CD4-positive, alpha-beta T cell treated with Interleukin-15 for 4 hours (primary cell): ENCODE results near the gene PDE3A.
"Not testable (repeated sequence)": the region's sequence is repeated elsewhere in the genome, so short reads cannot be mapped to it uniquely, and the experiment has no call there.

Experiments
- DNase-seq: peaks from one replicate; pipeline ENCODE4 v3.0.0-alpha.2; 2020; ENCODE audit warnings: low spot score

PDE3A gene

GRCh38 chr12:20368114-20368650 lies at the start of gene PDE3A:
PDE3A (plus strand) TSS chr12:20368537; CDS start chr12:20369285, 748 bp downstream.
- DNase-seq: no peak

GRCh38 chr12:20319366-20319765 lies 49.0 kb upstream of the PDE3A start:
- no peak for DNase-seq

DNA sequence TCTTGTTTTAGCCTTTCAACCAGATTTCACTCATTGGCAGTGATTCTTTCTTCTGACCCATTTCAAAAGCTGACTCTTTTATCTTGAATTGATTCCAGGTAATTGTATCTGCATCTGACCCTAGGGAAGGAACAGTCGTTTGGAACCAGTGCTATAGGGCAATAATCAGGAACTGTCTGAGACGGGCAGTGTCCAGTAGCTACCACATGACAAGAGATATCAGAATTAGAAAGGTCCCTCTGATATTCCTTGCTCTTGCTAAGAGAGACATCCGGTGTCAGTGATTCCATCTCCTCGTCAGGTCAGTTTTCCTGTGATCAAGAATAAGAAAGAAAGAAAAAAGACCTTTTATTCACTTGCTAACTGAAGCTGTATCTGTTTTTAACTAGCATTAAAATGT lies 47.8 kb upstream of the PDE3A start:
- DNase-seq: no peak

DNA sequence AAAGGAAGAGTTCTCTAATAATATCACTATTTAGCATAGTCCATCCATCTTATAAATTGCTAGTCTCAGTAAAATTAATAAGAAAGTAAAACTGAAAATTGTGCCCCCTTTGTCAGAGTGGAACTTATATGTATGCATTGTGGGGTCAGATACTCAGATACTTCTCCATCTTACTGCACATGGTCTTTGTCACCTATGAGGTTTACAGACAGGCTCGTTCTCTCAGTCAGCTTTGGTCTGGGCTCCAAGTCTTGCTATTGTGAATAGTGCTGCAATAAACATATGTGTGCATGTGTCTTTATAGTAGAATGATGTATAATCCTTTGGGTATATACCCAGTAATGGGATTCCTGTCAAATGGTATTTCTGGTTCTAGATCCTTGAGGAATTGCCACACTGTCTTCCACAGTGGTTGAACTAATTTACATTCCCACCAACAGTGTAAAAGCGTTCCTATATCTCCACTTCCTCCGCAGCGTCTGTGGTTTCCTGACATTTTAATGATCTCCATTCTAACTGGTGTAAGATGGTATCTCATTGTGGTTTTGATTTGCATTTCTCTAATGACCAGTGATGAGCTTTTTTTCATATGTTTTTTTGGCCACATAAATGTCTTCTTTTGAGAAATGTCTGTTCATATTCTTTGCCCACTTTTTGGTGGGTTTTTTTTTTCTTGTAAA lies 37.4 kb upstream of the PDE3A start:
- not testable (repeated sequence) for DNase-seq

- DNase-seq: no peak
Measured at GRCh38 chr12:20339060-20339459, 29.3 kb upstream of the PDE3A start.

- no peak for DNase-seq
Measured at GRCh38 chr12:20342111-20342510, 26.2 kb upstream of the PDE3A start.

DNA sequence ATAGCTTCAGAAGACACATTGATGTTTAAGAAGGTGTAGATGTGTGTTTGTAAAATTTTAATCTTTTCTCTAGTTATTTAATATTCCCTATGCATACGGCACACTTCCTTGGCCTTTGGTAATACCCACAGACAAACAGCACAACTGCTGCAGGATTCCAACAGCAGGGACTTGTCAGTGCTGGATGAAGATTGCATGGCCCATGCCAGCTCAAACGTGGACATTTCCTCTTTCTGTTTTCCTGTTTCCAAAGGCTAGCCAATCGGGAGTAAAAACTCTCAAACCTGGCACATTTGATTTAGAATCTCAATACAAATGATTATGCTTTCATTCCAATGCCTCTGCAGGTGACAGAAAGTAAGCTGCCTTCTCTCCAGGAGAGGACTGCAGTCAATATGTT lies 22.5 kb upstream of the PDE3A start:
- DNase-seq: no peak

DNA sequence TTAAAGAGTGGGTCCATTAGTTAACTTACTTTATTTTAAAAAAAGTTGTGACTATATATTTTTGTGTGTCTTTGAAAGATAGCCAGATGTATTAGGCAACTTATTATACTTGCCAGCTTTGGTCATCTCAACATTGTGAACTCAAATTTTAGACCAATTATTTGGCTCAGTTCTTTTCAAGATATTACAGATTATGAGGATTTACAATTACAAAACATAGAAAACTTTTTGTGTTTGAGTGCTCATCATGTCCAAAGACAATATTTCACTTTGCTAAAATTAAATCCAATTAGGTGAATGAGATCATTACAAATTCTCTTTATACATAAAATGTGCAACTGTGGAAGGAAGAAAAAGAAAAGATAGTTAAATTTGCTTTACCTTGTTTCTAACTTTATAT lies 18.3 kb upstream of the PDE3A start:
- no peak for DNase-seq

GRCh38 chr12:20350495-20350894 lies 17.8 kb upstream of the PDE3A start:
- DNase-seq: no peak

DNA sequence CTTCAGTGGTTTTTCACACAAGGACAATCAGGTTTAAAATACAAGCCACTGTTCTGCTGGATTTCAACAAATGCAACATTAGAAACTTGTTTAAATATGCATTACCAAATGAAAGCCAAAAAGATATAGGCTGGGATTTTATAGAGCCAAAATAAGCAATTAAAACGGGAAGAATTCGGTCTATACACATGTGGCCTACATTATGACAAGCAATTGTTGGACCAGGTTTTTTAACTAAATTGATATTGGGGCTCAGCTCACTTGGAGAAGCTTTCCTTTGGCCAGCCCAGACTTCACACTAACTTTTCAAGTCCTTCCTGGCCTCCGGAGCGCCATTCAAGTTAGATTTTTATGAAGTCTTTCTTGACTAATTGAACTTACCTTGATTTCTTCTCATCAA lies 16.9 kb upstream of the PDE3A start:
- DNase-seq: no peak

- DNase-seq: no peak
Measured at GRCh38 chr12:20356048-20356447, 12.3 kb upstream of the PDE3A start.

DNA sequence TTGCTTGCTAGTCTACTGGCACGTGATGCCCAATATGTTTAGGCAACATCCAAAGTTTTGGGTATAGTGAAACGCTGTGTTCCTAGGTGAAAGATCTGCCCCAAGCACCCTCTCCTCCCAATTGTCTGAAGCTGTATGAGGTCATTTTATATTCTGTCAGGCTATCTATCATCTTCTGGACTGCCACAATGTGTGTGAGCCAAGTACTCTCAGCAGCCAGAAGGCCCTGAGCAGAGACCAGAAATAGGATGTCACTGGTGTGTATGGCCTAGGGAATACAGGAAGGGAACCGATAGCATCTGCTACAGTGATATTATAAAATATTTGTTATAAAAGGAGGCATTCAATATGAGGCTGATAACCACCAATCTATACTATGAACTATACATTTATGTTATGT lies 7.9 kb upstream of the PDE3A start:
- DNase-seq: no peak

GRCh38 chr12:20361416-20361815 lies 6.9 kb upstream of the PDE3A start:
- no peak for DNase-seq

DNA sequence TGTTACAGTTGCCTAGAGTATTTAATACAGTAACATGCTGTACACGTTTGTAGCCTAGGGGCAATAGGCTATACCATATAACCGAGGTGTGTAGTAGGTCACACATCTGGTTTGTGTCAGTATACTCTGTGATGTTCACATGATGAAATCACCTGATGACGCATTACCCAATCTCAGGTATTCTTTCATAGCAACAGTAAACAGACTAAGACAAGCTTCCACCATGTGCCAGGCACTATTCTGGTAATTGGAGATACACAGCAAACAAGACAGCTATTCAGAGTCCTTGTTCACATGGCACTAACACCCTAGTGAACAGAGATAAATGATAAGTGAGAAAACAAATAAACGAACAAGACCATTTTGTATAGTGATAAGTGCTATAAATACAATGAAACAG lies 3.8 kb upstream of the PDE3A start:
- DNase-seq: no peak

GRCh38 chr12:20366776-20367409 lies 1.4 kb upstream of the PDE3A start:
- no peak for DNase-seq

DNA sequence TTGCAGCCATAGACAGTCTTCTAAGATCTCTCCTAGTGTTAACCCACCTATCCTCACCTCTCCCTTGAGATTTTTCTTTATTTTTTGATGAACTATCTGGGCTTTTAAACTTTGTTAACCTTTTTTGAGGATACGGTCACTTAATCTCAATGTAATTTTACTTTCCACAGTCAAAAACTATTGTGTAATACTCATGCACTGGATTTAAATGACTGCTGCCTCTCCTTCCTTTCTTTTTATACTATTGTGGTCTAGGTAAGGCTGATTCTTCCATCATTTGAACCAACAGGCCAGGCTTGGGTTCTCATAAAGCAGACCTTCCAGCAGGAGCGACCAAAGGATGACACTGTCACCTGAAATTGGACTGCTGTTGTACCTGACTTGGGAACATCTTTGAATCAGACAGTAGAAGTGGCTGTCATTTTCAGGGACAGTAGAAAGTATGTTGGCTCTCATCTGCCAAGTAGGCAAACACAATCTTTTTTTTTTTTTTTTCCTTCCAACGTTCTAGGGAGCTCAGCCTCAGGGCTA lies 689 bp upstream of the PDE3A start:
- DNase-seq: no peak

DNA sequence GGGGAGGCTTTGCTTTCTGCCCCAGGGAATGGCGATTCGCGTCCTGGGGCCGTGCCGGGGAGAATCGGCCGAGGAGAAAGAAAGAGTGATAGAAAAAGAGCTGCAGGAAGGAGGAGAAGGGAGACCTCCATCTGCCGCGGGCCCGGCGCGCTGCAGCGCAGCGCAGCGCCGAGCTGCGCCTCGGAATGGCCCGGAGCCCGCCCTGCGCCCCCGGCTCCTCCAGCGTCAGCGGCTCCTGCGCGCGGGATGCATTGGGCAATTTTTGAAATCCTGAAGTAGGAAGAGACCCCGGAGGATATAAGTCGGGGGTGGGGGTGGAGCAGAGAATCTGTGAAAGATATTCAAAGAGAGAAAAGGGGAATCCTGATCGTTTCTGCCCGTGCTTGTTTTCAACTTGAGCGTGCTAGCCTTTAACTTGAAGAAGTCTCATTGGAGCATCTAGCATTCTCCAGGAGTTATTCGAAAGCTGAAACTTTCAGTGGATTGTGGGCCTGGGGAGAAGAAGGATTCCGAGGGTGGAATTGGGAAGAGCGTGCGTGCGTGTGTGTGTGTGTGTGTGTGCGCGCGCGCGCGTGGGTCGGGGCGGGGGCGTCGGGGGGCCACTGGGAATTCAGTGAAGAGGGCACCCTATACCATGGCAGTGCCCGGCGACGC lies 441 bp downstream of the PDE3A start:
- no peak for DNase-seq

DNA sequence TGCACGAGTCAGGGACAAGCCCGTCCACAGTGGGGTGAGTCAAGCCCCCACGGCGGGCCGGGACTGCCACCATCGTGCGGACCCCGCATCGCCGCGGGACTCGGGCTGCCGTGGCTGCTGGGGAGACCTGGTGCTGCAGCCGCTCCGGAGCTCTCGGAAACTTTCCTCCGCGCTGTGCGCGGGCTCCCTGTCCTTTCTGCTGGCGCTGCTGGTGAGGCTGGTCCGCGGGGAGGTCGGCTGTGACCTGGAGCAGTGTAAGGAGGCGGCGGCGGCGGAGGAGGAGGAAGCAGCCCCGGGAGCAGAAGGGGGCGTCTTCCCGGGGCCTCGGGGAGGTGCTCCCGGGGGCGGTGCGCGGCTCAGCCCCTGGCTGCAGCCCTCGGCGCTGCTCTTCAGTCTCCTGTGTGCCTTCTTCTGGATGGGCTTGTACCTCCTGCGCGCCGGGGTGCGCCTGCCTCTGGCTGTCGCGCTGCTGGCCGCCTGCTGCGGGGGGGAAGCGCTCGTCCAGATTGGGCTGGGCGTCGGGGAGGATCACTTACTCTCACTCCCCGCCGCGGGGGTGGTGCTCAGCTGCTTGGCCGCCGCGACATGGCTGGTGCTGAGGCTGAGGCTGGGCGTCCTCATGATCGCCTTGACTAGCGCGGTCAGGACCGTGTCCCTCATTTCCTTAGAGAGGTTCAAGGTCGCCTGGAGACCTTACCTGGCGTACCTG lies 1.1 kb downstream of the PDE3A start:
- no peak for DNase-seq

DNA sequence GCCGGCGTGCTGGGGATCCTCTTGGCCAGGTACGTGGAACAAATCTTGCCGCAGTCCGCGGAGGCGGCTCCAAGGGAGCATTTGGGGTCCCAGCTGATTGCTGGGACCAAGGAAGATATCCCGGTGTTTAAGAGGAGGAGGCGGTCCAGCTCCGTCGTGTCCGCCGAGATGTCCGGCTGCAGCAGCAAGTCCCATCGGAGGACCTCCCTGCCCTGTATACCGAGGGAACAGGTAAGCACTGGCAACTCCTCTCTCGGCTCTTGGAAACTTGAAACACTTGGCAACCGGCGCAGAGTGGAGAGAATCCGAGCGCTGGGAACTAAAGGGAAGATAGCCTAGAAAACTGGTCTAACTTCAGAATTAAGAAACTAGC lies 1.7 kb downstream of the PDE3A start:
- no peak for DNase-seq

DNA sequence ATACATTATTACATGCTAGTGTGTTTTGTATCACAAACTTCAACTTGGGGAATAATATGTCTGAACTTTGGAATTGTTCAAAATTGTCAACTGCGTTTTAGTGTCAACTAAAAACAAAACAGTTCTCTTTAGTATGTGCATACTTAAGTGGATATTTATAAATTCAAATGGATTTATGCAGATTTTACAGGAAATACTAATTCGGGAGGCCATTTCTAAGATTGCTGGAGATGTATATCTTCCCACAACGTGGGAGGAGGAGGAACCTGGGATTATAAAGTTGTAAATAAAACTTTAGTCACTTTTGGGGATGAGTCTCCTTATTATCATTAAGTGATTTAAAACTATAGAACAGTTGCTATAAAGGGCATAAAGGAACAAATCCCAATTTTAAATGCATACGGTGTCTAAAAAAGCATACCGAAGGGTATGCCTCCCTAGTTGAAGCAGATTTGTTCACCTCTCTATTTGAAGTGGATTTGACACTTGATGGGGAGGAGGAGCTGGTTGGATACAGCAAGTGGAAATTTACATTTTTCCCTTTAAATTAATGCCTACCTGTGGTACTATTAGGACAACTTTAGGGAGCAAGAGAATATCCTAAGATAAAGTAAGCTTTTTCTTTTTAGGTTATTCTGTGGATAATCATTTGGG lies 2.7 kb downstream of the PDE3A start:
- no peak for DNase-seq

DNA sequence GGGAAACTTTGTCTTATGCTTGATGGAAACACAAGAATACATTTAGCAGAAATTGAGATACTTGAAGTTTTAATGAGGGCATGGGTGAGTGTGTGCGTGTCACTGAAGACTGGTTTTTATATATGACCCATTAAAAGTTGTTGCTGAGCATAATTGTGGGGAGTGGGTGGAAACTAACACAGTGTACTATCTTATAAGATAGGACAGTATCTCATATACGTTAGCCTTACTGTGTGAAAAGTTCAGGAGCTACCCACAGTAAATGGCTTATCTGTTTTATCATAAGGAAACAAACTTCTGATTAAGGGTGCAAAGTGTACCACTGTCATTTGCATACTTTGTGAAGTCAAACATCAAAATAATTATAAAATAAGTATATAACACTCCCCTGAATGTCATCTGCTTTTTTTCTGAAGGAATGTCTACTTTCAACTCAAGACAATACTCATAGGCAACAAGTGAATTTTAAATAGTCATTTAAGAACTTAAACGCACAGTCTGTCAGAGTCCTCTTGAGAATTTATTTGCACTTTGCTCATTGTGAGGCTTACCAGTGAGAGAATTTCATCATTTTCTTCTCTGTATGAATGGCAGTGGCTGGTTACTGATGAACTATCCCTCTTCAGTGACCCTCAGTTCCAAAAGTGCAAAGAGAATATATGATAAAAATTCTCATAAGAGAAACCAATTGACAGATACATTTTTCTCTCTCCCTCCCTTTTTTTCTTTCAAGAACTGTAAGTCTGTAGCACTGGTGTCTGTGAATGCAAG lies 4.2 kb downstream of the PDE3A start:
- DNase-seq: no peak
